PC-3 (cell line): Measurements from ENCODE around the gene GTF3A.

ENCODE experiments used
- EZH2 ChIP-seq: fragments of 300-600 bp; sonication (generic); IDR thresholded peaks from one replicate; pipeline ENCODE4 v1.6.1; 2017; ENCODE audit warnings: antibody characterized with exemption, mild to moderate bottlenecking, low read length; ENCODE audit not compliant: unreplicated experiment
- TF ChIP-seq, protein P1 (sequence below): fragments of 300-600 bp; sonication (generic); conservative IDR thresholded peaks from 2 replicates; pipeline ENCODE4 v1.5.1; 2017; ENCODE audit warnings: antibody characterized with exemption, low read depth, mild to moderate bottlenecking, low read length

DNA sequence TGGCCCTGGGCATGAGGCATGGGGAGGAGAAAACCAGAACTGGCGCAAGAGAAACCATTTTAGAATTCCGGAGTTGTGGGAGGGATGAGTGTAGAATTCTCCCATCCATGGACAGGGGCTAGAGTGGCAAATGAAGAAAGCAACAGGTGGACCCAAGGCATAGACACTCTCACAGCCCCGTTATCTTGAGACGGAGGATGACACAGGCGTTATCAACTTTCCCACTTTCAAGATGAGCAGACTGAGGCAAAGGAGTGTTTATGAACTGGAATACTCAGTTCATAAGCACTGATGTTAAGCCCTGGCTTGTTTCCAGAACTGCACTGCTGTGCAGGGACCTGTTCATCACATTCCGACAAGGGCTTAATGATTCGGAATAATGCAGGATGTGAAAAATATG, 1.1 kb upstream of the GTF3A start:
- TF ChIP-seq, protein P1, sequence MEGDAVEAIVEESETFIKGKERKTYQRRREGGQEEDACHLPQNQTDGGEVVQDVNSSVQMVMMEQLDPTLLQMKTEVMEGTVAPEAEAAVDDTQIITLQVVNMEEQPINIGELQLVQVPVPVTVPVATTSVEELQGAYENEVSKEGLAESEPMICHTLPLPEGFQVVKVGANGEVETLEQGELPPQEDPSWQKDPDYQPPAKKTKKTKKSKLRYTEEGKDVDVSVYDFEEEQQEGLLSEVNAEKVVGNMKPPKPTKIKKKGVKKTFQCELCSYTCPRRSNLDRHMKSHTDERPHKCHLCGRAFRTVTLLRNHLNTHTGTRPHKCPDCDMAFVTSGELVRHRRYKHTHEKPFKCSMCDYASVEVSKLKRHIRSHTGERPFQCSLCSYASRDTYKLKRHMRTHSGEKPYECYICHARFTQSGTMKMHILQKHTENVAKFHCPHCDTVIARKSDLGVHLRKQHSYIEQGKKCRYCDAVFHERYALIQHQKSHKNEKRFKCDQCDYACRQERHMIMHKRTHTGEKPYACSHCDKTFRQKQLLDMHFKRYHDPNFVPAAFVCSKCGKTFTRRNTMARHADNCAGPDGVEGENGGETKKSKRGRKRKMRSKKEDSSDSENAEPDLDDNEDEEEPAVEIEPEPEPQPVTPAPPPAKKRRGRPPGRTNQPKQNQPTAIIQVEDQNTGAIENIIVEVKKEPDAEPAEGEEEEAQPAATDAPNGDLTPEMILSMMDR, result no peak
- no peak for TF ChIP-seq EZH2
